Erythroblast (primary cell): ENCODE results near the gene ZNF579.

ENCODE experiments used
- GATA1 ChIP-seq: IDR thresholded peaks from 2 replicates; pipeline ENCODE4 v1.6.1; 2011; ENCODE audit warnings: low read depth, mild to moderate bottlenecking, control low read depth, low read length, moderate library complexity
- POLR2A ChIP-seq: IDR thresholded peaks from 2 replicates; pipeline ENCODE4 v1.6.1; 2011; ENCODE audit warnings: mild to moderate bottlenecking, low read length

GRCh38 chr19:55621205-55621672 is 40.6 kb upstream of the ZNF579 start:
- TF ChIP-seq POLR2A (no peak), GATA1 (no peak)
